ENCODE results near the gene DBX1. TPM values are rescaled to one million over a fixed set of nuclear protein-coding genes. Genes with fewer than 3 reads are reported as not detected.
A peak's percentile ranks its signal among the peaks of the same experiment; 100 is the strongest.

The DBX1 gene
- total and polyA plus RNA-seq, 3 donors from 2014 or later, result not detected

DNA sequence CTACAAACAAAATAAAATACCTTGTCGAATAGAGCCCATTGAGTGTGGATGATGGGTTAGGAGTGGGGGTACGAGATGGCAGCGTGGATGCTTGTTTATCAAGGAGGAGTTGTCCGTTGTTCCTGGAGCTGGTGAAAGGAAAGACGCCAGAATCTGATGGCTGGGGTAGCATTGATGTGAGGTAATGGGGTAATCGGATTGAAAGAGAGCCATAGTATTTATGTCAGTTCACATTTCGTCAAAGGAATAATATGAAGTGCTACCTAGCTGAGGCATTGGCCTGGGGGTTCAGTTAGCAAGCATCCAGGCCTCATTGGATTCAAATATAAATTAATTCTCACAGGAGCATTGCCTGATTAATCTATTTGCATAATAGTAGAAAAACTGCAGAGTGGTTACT lies 16.9 kb upstream of the DBX1 start:
- Histone ChIP-seq H3K9me3 (no peaks in the 10 kb centered on the region), H3K27me3 (no peaks in the 10 kb centered on the region), H3K4me1 (no peaks in the 10 kb centered on the region), H3K36me3 (ENCODE audit: low read depth, missing control alignments) (no peaks in the 10 kb centered on the region), H3K27ac (no peak overlapping the region), H3K4me3 (no peak overlapping the region)
- TF ChIP-seq POLR2A (IDR thresholded peaks at IDR 0.05), result no peak
- TF ChIP-seq, protein P1, sequence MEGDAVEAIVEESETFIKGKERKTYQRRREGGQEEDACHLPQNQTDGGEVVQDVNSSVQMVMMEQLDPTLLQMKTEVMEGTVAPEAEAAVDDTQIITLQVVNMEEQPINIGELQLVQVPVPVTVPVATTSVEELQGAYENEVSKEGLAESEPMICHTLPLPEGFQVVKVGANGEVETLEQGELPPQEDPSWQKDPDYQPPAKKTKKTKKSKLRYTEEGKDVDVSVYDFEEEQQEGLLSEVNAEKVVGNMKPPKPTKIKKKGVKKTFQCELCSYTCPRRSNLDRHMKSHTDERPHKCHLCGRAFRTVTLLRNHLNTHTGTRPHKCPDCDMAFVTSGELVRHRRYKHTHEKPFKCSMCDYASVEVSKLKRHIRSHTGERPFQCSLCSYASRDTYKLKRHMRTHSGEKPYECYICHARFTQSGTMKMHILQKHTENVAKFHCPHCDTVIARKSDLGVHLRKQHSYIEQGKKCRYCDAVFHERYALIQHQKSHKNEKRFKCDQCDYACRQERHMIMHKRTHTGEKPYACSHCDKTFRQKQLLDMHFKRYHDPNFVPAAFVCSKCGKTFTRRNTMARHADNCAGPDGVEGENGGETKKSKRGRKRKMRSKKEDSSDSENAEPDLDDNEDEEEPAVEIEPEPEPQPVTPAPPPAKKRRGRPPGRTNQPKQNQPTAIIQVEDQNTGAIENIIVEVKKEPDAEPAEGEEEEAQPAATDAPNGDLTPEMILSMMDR (IDR thresholded peaks at IDR 0.05), result no peak
- DNase-seq, result no peak
- intact Hi-C loops (cut with DNase I; ENCODE audit: low total_unique reads), result no loop called here
- 60 to 71% methylated on average over 7 of the region's 7 CpGs for WGBS, 2 donors

DNA sequence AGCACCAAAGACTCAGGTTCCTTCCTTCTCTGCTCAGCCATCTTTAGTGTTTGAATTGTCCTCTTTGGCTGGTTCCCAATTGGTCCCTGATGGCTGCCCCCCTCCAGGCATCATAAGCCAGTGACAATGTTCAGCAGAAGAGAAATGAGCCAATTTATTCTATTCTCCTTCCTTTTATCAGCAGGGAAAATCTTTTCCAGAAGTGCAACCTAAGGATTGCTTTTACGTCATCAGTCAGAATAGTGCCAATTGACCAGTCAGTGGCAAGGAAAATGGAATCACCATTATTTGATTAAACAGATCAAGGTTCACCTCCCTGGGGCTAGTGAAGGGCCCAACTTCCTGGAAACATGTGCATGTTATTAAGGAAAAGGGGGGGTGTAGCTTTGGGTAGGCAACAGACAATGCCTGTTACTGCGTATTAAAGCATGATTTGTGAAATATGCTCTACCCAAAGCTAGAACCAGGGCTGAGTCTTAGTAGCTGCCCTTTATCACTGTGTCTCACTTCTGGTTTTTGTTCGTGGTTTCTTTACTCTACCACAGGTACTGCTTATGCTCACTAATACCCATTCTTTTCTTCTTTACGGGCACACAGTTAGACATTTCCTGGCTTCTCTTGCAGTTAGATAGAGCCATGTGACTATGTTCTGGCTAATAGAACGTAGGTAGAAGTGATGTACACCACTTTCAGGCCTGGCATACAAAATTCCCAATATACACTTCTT lies 12.6 kb upstream of the DBX1 start:
- no peak overlapping the region for H3K4me3 ChIP-seq
- intact Hi-C loops (cut with DNase I; ENCODE audit: low total_unique reads), result no loop called here
- no peak overlapping the region for H3K27ac ChIP-seq
- no peaks in the 10 kb centered on the region for H3K36me3 ChIP-seq (ENCODE audit: low read depth, missing control alignments)
- no peaks in the 10 kb centered on the region for H3K9me3 ChIP-seq
- no peaks in the 10 kb centered on the region for H3K4me1 ChIP-seq
- WGBS, 2 donors, result 83 to 86% methylated on average over 5 of the region's 5 CpGs
- H3K27me3 ChIP-seq, result no peaks in the 10 kb centered on the region
- TF ChIP-seq POLR2A (IDR thresholded peaks at IDR 0.05), result no peak
- TF ChIP-seq, protein P1 (IDR thresholded peaks at IDR 0.05), result no peak
- no peak for DNase-seq

DNA sequence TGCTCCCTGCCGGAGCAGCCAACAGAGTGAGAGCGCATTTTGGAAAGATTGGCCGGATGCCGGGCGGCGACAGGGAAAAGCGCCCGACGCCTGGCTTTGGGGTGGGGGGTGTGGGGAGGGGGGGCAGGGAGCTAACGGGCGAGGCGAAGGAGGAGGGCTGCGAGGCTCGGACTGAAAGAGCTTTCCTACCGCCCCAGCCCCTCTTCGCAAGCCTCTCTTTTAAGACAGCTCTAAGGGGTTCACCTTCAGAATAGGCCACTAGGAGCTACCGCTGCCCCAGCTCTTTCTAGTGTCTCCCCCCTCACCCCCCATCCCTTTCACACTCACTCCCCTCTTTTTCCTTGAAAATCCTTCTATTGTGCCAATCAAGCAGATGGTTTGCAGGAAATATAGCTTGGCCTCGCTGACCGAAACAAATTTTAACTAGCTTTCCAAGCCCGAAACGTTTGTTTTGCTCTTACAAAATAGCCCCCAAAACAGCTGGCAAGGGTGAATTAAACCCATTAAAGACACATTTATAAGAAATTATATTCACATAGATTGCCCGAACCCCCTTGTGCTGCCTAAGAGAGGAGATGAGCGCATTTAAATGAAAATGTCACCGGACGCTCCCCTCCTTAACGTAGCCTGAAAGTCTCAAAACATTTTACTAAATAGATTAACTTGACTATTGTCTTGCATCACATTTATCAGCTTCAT lies 3.7 kb upstream of the DBX1 start:
- no peaks in the 10 kb centered on the region for H3K27me3 ChIP-seq
- TF ChIP-seq POLR2A (IDR thresholded peaks at IDR 0.05), result no peak
- TF ChIP-seq, protein P1 (IDR thresholded peaks at IDR 0.05), result no peak
- H3K4me3 ChIP-seq, result peak overlapping the region; percentile 15 to 18
- 7 to 13% methylated on average over 18 to 26 of the region's 26 CpGs for WGBS, 2 donors
- H3K4me1 ChIP-seq, result peaks cover 5% of the 10 kb centered on the region
- intact Hi-C loops (cut with DNase I; ENCODE audit: low total_unique reads), result no loop called here
- H3K27ac ChIP-seq, result no peak overlapping the region
- DNase-seq, result no peak
- no peaks in the 10 kb centered on the region for H3K9me3 ChIP-seq
- H3K36me3 ChIP-seq (ENCODE audit: low read depth, missing control alignments), result no peaks in the 10 kb centered on the region

DNA sequence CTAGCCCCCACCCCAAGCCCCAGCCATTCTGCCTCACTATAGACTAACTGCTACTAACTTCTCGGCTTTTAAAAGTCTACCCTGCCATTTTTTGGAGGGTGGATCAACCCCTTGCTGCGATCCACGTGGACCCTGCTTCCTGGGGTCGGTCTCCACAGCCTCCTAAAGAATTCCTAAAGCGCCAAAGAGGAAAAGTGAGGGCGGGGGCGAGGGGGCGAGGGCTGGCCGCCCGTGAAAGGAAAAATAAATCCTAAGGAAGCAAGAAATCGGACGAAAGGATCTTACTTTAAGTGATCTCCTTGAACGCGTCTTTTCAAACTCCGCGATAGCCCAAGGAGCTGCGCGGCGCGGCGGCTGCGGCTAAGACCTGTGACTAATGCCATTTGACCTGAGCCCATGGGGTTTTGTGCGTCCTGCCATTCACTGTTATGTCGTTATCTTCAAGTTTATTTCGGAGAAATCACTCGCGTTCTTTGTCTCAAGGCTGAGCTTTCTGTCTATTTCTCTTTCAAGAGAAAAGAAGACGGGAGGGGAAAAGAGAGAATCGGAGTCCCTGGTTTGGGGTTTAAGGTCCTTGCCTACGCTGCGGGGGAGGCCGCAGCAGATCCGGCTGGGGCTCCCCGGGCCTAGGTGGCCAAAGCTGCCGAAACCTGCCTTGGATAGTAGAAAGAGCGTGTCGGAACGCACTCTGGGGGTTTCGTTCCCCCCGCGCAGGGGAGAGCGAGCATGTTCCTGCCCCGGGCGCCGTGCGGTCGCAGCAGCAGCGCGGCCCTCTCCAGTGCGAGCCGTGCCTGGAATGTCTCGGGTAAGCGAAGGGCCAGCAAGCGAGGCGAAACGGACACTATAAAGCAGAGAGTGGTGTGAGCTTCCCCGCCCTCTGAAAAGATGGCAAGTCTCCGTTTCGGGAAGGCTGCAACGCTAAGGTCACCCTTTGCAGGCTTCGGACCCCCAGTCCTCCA lies 2.8 kb upstream of the DBX1 start:
- intact Hi-C loops (cut with DNase I; ENCODE audit: low total_unique reads), result no loop called here

More for the DNA sequence above, 2.8 kb upstream of the DBX1 start:
- Histone ChIP-seq H3K4me3 (peak overlapping the region; percentile 15 to 18), H3K27ac (no peak overlapping the region), H3K36me3 (ENCODE audit: low read depth, missing control alignments) (no peaks in the 10 kb centered on the region), H3K4me1 (peaks cover 5% of the 10 kb centered on the region), H3K27me3 (no peaks in the 10 kb centered on the region), H3K9me3 (no peaks in the 10 kb centered on the region)
- no peak for TF ChIP-seq POLR2A (IDR thresholded peaks at IDR 0.05)
- TF ChIP-seq, protein P1 (IDR thresholded peaks at IDR 0.05), result no peak
- no peak for DNase-seq
- WGBS, 2 donors, result 1 to 3% methylated on average over 52 to 61 of the region's 61 CpGs

All from testis (tissue), 3 donors.